Sigmoid colon (tissue), 7 donors: Measurements from ENCODE around the gene MGAT5. TPM values are rescaled to one million over a fixed set of nuclear protein-coding genes. Genes with fewer than 3 reads are reported as not detected.

Source experiments
- DNase-seq: peaks from one replicate; pipeline ENCODE4 v3.0.0-alpha.2; 2019
- H3K27ac ChIP-seq, 4 donors: fragments of 200-600 bp; sonication (generic); one replicate each; pipeline ENCODE4 v1.5.1; 2016 to 2019; ENCODE audit warnings: mild to moderate bottlenecking in 1 of 4
- H3K27me3 ChIP-seq, 3 donors: fragments of 200-600 bp; sonication (generic); one replicate each; pipeline ENCODE4 v1.5.1; 2019; ENCODE audit warnings: mild to moderate bottlenecking in 1 of 3
- H3K36me3 ChIP-seq, 4 donors: fragments of 200-600 bp; sonication (generic); one replicate each; pipeline ENCODE4 v1.5.1; 2016 to 2019
- H3K4me1 ChIP-seq, 4 donors: fragments of 200-600 bp; sonication (generic); one replicate each; pipeline ENCODE4 v1.5.1; 2017 to 2019
- H3K4me3 ChIP-seq, 4 donors: fragments of 200-600 bp; sonication (generic); one replicate each; pipeline ENCODE4 v1.5.1; 2017 to 2019; ENCODE audit warnings: mild to moderate bottlenecking in 2 of 4, moderate library complexity in 1 of 4
- H3K9me3 ChIP-seq, 4 donors: fragments of 200-600 bp in 3 of 4; sonication (generic) in 3 of 4; one replicate each; pipeline versions ENCODE4 v1.5.1 to v1.6.1; 2013 to 2019
- EP300 ChIP-seq, 4 donors: sonication (generic); formaldehyde crosslinking; IDR thresholded peaks; one replicate each; pipeline ENCODE4 v1.6.1; 2017; ENCODE audit warnings: antibody characterized with exemption in 4 of 4
- POLR2A ChIP-seq, 2 donors: fragments of 450-650 bp; IDR thresholded peaks; one replicate each; pipeline ENCODE4 v1.6.1; 2016; ENCODE audit warnings: antibody characterized with exemption in 2 of 2, mild to moderate bottlenecking in 2 of 2, moderate library complexity in 2 of 2
- POLR2AphosphoS5 ChIP-seq, 4 donors: sonication (generic); formaldehyde crosslinking; IDR thresholded peaks; one replicate each; pipeline ENCODE4 v1.6.1; 2017; ENCODE audit warnings: antibody characterized with exemption in 4 of 4
- WGBS, 2 donors: extraction: QIAGEN DNeasy Blood & Tissue Kit; methylation state at CpG; one replicate each; pipeline ENCODE4 v1.1.7; 2013; 5-methylcytosine and 5-hydroxymethylcytosine counted together
- intact Hi-C: fragments of 100-400 bp; cut with DNase I; formaldehyde crosslinking; loops from one replicate; pipeline ENCODE4 v1.15.1; 2023
- polyA plus RNA-seq, 3 donors: library from polyadenylated mRNA; stranded (reverse); fragments of 200-250 nt; gene quantifications; one replicate each; pipeline ENCODE4 v1.2.3, GENCODE V29; 2013
- total RNA-seq, 4 donors: library from RNA; depleted of rRNA; stranded (reverse); fragments of >200 nt; gene quantifications; one replicate each; pipeline ENCODE4 v1.1.0, GENCODE V29; 2016
- TF ChIP-seq, protein P1 (sequence below), 4 experiments: fragments of 450-650 bp in 3 of 4; fragments of 200-600 bp in 1 of 4; IDR thresholded peaks; one replicate each; pipeline ENCODE4 v1.5.1; 2016 to 2019; ENCODE audit warnings: antibody characterized with exemption in 4 of 4, mild to moderate bottlenecking in 3 of 4, moderate library complexity in 2 of 4
- donor health status: healthy with polysubstance abuse.
- donor health status: Bipolar disorder and iron deficiency.
- donor health status: healthy.

MGAT5 gene
- total and polyA plus RNA-seq, 7 donors, result 3.0 to 42.4 (median 30.3) TPM

DNA sequence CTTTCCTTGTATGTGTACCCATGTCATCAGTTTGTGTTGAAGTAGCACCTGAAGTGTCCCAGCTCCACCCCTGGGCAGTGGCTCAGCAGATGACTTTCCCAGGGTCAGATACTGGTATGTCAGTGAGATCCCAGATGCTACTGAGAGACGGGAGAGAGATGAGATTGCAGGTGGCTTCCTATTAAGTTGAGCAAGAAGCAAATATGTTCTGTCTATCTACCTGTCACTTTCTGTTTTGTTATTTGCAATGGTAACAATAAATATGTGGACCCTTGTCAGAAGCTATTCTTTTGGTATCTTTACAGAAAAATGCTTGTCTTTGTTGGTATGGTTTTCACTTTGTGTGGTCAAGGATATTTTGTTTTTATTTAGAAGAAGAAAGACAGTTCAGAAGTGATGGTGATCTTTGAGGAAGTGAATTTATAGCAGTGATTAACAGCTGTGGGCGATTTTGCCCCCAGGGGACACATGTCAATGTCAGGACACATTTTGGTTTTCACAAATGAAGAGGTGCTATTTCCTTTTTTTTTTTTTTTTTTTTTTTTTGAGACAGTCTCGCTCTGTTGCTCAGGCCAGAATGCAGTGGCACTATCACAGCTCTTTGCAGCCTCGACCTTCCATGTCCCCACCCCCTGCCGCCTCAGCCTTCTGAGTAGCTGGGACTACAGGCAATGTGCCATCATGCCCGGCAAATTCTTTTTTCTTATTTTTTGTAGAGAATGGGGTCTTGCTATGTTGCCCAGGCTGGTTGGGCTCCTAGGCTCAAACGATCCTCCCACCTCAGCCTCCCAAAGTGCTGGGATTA, 21.4 kb downstream of the MGAT5 start:
- intact Hi-C loops, result no loop called here
- DNase-seq, result no peak
- H3K4me3 ChIP-seq, result no peak overlapping the region
- WGBS, 2 donors, result 71 to 90% methylated on average over 7 of the region's 7 CpGs
- H3K4me1 ChIP-seq, result peaks cover 0 to 10% (median 2%) of the 10 kb centered on the region in 4 donors
- no peaks in the 10 kb centered on the region for H3K9me3 ChIP-seq
- no peaks in the 10 kb centered on the region for H3K27me3 ChIP-seq
- H3K27ac ChIP-seq, result no peak overlapping the region
- no peak for TF ChIP-seq POLR2AphosphoS5 (IDR thresholded peaks at IDR 0.05)
- no peak for TF ChIP-seq POLR2A (IDR thresholded peaks at IDR 0.05)
- TF ChIP-seq EP300 (IDR thresholded peaks at IDR 0.05), result no peak
- TF ChIP-seq, protein P1, sequence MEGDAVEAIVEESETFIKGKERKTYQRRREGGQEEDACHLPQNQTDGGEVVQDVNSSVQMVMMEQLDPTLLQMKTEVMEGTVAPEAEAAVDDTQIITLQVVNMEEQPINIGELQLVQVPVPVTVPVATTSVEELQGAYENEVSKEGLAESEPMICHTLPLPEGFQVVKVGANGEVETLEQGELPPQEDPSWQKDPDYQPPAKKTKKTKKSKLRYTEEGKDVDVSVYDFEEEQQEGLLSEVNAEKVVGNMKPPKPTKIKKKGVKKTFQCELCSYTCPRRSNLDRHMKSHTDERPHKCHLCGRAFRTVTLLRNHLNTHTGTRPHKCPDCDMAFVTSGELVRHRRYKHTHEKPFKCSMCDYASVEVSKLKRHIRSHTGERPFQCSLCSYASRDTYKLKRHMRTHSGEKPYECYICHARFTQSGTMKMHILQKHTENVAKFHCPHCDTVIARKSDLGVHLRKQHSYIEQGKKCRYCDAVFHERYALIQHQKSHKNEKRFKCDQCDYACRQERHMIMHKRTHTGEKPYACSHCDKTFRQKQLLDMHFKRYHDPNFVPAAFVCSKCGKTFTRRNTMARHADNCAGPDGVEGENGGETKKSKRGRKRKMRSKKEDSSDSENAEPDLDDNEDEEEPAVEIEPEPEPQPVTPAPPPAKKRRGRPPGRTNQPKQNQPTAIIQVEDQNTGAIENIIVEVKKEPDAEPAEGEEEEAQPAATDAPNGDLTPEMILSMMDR (IDR thresholded peaks at IDR 0.05), result no peak
- H3K36me3 ChIP-seq, result no peaks in the 10 kb centered on the region

DNA sequence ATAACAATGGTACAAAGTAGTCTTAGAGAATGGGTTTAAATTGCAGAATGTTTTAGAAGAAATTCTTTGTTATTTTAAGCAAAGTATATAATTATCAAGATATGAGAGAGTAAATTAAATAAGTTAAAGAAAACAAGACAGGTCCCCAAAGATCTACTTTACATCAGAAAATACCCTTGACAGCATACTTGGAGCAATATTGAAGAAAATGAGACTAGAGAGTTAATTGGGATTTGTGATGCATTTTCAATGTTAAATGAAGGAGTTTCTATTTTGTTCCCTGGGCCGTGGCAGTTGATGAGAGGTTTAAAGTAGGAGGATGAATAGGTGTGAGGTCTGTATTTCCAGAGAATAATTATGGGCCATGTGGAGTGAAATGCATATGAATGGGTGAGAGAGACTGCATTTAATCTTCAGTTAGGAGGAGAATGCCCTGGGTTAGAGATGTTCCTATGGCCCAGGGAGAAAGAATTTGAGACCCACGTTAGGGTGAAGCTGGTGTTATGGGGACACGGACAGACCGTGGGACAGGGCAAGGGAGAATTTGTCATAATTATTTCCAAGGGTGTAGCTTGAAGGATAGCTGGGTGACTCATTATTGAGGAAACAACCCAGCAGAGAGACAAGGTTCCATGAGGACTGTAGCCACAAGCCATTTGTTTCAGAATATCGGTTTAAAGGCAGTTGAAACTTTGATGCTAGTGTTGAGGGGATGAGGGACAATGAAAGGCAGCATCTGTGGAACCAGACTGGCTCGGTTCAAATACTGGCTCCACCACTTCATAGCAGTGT, 22.7 kb downstream of the MGAT5 start:
- TF ChIP-seq POLR2AphosphoS5 (IDR thresholded peaks at IDR 0.05), result no peak
- TF ChIP-seq, protein P1 (IDR thresholded peaks at IDR 0.05), result no peak
- no peak for TF ChIP-seq EP300 (IDR thresholded peaks at IDR 0.05)
- TF ChIP-seq POLR2A (IDR thresholded peaks at IDR 0.05), result no peak
- 93 to 95% methylated on average over 6 of the region's 6 CpGs for WGBS, 2 donors
- H3K4me3 ChIP-seq, result no peak overlapping the region

DNA sequence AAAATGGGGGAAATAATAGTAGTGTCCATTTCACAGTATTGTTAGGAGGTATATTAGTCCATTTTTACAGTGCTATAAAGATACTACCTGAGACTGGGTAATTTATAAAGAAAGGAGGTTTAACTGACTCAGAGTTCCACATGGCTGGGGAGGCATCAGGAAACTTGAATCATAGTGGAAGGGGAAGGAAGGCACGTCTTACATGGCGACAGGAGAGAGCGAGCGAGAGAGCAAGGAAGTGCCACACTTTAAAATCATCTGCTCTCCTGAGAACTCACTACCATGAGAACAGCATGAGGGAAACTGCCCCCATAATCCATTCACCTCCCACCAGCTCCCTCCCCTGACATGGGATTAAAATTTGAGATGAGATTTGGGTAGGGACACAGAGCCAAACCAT, 23.4 kb downstream of the MGAT5 start:
- TF ChIP-seq, protein P1 (IDR thresholded peaks at IDR 0.05), result no peak
- no peak for TF ChIP-seq POLR2AphosphoS5 (IDR thresholded peaks at IDR 0.05)
- TF ChIP-seq EP300 (IDR thresholded peaks at IDR 0.05), result no peak
- no peak for TF ChIP-seq POLR2A (IDR thresholded peaks at IDR 0.05)
- peaks cover 0 to 8% (median 0%) of the 10 kb centered on the region in 4 donors for H3K4me1 ChIP-seq
- H3K9me3 ChIP-seq, result no peaks in the 10 kb centered on the region
- DNase-seq, result no peak
- H3K27me3 ChIP-seq, result no peaks in the 10 kb centered on the region
- no peak overlapping the region for H3K4me3 ChIP-seq
- no peaks in the 10 kb centered on the region for H3K36me3 ChIP-seq
- 80 to 96% methylated on average over 4 of the region's 4 CpGs for WGBS, 2 donors
- intact Hi-C loops, result no loop called here
- H3K27ac ChIP-seq, result no peak overlapping the region

More for the DNA sequence above, 22.7 kb downstream of the MGAT5 start:
- Histone ChIP-seq H3K27ac (no peak overlapping the region), H3K36me3 (no peaks in the 10 kb centered on the region), H3K4me1 (peaks cover 0 to 8% (median 0%) of the 10 kb centered on the region in 4 donors), H3K27me3 (no peaks in the 10 kb centered on the region), H3K9me3 (no peaks in the 10 kb centered on the region)
- intact Hi-C loops, result no loop called here
- no peak for DNase-seq

DNA sequence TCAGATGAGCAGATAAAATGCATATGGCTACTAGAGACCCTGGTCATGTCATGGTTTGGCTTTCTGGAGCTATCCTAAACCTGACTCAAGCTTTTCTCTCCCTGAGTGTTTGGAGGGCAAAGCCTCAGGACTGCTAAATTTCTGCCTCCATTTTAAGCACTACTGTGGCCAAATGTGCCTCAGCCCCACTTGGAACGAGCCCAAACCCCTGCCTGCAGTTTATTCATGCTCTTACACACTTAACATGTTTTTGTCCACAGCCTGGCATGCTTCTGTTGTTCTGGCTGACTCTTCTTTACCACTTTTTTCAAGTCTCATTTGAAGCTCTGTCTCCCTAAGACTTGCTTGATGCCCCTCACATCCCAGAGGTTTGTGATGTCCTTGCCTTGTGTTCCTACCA, 24.7 kb downstream of the MGAT5 start:
- 88 to 92% methylated on average over 1 of the region's 1 CpG for WGBS, 2 donors
- TF ChIP-seq POLR2A (IDR thresholded peaks at IDR 0.05) (no peak), EP300 (IDR thresholded peaks at IDR 0.05) (no peak), POLR2AphosphoS5 (IDR thresholded peaks at IDR 0.05) (no peak)
- TF ChIP-seq, protein P1 (IDR thresholded peaks at IDR 0.05), result no peak
- Histone ChIP-seq H3K4me1 (peaks cover 0 to 8% (median 0%) of the 10 kb centered on the region in 4 donors), H3K27me3 (no peaks in the 10 kb centered on the region), H3K36me3 (no peaks in the 10 kb centered on the region), H3K27ac (no peak overlapping the region), H3K4me3 (no peak overlapping the region), H3K9me3 (no peaks in the 10 kb centered on the region)
- intact Hi-C loops, result no loop called here
- DNase-seq, result no peak
